Astrocyte (in vitro differentiated cells and primary cell): Measurements from ENCODE around the gene SLC45A1.

Source experiments
- EZH2 ChIP-seq: IDR thresholded peaks from 2 replicates; pipeline ENCODE4 v1.6.1; 2012; ENCODE audit warnings: mild to moderate bottlenecking, low read length, inconsistent platforms; ENCODE audit not compliant: insufficient read depth
- TF ChIP-seq, protein P1 (sequence below): IDR thresholded peaks from 2 replicates; pipeline ENCODE4 v1.5.1; 2011; ENCODE audit warnings: low read depth, mild to moderate bottlenecking, inconsistent platforms, low read length, moderate library complexity; ENCODE audit not compliant: insufficient read depth

DNA sequence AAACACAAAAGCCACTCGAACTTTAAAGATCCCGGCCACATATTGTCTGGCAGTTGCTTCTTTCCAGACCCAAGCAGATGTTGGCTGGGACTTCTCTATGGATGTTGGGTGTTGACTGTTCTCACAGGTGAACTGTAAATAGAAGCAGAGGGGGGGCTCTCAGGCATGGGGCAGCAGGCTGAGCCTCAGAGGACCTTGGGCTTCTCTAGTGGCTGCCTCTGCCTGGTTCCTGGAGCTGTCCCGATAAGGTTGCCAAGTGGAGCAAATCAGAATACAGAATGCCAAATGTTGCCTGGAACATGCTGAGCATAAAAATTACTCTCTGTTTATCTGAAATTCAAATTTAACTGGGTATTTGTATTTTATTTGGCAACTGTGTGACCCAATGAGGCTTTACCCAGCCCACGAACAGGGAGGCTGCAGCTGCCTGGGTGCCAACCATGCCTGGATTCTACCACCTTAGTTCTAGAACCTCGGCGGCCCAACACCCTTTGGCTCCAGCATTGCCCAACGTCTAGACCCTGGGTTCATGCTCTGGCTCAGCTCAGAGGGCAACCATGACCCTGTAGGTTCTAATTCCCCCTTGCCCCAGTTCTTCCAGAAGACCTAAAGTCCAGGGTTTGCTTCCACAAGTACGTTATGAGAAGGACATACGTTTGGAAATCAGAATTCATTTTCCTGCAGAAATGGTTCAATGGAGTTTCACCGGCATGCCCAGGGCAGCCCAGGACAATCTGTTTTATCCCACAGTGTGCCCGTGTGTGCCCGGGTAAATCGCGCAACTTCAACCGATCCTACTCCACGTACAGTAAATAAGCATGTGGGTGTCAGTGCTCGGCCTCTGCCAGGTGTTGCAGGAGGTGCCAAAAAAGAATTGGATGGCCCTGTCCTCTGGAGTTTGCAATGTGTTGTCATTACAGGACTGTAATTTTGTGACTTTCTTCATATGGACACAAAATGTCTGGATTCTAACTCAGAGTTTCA lies 5.4 kb upstream of the SLC45A1 start:
- TF ChIP-seq, protein P1, sequence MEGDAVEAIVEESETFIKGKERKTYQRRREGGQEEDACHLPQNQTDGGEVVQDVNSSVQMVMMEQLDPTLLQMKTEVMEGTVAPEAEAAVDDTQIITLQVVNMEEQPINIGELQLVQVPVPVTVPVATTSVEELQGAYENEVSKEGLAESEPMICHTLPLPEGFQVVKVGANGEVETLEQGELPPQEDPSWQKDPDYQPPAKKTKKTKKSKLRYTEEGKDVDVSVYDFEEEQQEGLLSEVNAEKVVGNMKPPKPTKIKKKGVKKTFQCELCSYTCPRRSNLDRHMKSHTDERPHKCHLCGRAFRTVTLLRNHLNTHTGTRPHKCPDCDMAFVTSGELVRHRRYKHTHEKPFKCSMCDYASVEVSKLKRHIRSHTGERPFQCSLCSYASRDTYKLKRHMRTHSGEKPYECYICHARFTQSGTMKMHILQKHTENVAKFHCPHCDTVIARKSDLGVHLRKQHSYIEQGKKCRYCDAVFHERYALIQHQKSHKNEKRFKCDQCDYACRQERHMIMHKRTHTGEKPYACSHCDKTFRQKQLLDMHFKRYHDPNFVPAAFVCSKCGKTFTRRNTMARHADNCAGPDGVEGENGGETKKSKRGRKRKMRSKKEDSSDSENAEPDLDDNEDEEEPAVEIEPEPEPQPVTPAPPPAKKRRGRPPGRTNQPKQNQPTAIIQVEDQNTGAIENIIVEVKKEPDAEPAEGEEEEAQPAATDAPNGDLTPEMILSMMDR = no peak
- no peak for TF ChIP-seq EZH2
